Measurements from ENCODE around the gene RIPOR3. TPM values are rescaled to one million over a fixed set of nuclear protein-coding genes. Genes with fewer than 3 reads are reported as not detected.

RIPOR3 gene
- total and polyA plus RNA-seq, 4 donors = 5.6 to 90.3 (median 16.3) TPM

DNA sequence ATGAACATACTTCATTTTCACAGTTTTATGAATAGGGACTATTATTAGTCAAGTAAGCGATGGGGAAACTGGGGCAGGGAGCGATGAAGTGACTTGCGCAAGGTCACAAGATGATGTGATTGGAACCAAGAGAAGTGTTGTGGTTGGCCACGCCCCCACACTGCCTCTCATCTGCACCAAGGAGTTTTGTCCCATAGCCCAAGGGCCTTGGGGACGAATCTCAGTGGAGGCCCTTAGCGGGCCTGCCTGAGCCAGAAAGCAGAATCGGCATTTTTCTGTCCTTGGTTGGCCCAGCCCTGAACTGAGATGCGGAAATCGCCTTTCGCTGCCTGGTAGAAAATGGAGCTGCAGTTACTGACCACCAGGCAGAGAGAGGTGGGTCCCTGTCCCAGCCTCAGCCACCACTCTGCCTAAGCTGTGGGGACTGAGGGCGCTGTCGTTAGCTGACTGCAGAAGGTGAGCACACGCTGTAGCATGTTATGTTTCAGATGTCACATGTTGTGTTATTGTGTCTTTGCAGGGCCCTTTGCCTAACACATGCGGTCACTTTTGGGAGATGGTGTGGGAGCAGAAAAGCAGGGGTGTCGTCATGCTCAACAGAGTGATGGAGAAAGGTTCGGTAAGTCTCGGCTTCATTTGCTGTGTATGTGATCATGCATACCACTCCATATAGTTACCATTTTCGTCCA is 123.3 kb downstream of the RIPOR3 start:
- no peaks in the 10 kb centered on the region for H3K9me3 ChIP-seq (ENCODE audit: control insufficient read depth in 4 of 4, low read length in 3 of 4)
- H3K4me3 ChIP-seq (ENCODE audit: low read depth in 1 of 3, low read length in 3 of 3) = no peak overlapping the region
- WGBS = 95% methylated on average over 18 of the region's 18 CpGs
- H3K9ac ChIP-seq (ENCODE audit: low read depth in 1 of 2, low read length in 2 of 2) = no peak overlapping the region
- no peak overlapping the region for H3K27ac ChIP-seq (ENCODE audit: low read depth in 1 of 2, low read length in 2 of 2)
- peaks cover 4 to 13% (median 10%) of the 10 kb centered on the region in 4 donors for H3K4me1 ChIP-seq (ENCODE audit: control insufficient read depth in 4 of 4, insufficient read depth in 4 of 4, low read length in 3 of 4)
- H3K27me3 ChIP-seq (ENCODE audit: control insufficient read depth in 4 of 4, insufficient read depth in 4 of 4, low read length in 3 of 4) = no peaks in the 10 kb centered on the region
- TF ChIP-seq YY1 (IDR thresholded peaks at IDR 0.05) (no peak), HNF4G (IDR thresholded peaks at IDR 0.05) (no peak), GABPA (IDR thresholded peaks at IDR 0.05 in 1 of 2, conservative IDR thresholded peaks at IDR 0.05 in 1 of 2) (no peak), NR2F2 (IDR thresholded peaks at IDR 0.05) (no peak), ZBTB33 (IDR thresholded peaks at IDR 0.05) (no peak), FOXA1 (IDR thresholded peaks at IDR 0.05) (no peak), TAF1 (conservative IDR thresholded peaks at IDR 0.05) (no peak), JUND (IDR thresholded peaks at IDR 0.05) (no peak), RXRA (IDR thresholded peaks at IDR 0.05) (no peak), EGR1 (IDR thresholded peaks at IDR 0.05; ENCODE audit: low read depth in 2 of 2) (no peak), FOXA2 (IDR thresholded peaks at IDR 0.05) (no peak), SP1 (IDR thresholded peaks at IDR 0.05) (no peak), MAX (IDR thresholded peaks at IDR 0.05) (no peak)
- TF ChIP-seq, protein P1, sequence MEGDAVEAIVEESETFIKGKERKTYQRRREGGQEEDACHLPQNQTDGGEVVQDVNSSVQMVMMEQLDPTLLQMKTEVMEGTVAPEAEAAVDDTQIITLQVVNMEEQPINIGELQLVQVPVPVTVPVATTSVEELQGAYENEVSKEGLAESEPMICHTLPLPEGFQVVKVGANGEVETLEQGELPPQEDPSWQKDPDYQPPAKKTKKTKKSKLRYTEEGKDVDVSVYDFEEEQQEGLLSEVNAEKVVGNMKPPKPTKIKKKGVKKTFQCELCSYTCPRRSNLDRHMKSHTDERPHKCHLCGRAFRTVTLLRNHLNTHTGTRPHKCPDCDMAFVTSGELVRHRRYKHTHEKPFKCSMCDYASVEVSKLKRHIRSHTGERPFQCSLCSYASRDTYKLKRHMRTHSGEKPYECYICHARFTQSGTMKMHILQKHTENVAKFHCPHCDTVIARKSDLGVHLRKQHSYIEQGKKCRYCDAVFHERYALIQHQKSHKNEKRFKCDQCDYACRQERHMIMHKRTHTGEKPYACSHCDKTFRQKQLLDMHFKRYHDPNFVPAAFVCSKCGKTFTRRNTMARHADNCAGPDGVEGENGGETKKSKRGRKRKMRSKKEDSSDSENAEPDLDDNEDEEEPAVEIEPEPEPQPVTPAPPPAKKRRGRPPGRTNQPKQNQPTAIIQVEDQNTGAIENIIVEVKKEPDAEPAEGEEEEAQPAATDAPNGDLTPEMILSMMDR (IDR thresholded peaks at IDR 0.05; ENCODE audit: low read depth, low read length, missing input control) = no peak
- TF ChIP-seq, protein P2, sequence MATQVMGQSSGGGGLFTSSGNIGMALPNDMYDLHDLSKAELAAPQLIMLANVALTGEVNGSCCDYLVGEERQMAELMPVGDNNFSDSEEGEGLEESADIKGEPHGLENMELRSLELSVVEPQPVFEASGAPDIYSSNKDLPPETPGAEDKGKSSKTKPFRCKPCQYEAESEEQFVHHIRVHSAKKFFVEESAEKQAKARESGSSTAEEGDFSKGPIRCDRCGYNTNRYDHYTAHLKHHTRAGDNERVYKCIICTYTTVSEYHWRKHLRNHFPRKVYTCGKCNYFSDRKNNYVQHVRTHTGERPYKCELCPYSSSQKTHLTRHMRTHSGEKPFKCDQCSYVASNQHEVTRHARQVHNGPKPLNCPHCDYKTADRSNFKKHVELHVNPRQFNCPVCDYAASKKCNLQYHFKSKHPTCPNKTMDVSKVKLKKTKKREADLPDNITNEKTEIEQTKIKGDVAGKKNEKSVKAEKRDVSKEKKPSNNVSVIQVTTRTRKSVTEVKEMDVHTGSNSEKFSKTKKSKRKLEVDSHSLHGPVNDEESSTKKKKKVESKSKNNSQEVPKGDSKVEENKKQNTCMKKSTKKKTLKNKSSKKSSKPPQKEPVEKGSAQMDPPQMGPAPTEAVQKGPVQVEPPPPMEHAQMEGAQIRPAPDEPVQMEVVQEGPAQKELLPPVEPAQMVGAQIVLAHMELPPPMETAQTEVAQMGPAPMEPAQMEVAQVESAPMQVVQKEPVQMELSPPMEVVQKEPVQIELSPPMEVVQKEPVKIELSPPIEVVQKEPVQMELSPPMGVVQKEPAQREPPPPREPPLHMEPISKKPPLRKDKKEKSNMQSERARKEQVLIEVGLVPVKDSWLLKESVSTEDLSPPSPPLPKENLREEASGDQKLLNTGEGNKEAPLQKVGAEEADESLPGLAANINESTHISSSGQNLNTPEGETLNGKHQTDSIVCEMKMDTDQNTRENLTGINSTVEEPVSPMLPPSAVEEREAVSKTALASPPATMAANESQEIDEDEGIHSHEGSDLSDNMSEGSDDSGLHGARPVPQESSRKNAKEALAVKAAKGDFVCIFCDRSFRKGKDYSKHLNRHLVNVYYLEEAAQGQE (IDR thresholded peaks at IDR 0.05) = no peak
- DNase-seq (ENCODE audit: low spot score) = no peak
- H3K36me3 ChIP-seq (ENCODE audit: control insufficient read depth in 4 of 4, insufficient read depth in 3 of 4, low read depth in 1 of 4, low read length in 3 of 4) = peaks cover 4 to 19% (median 16%) of the 10 kb centered on the region in 4 donors

DNA sequence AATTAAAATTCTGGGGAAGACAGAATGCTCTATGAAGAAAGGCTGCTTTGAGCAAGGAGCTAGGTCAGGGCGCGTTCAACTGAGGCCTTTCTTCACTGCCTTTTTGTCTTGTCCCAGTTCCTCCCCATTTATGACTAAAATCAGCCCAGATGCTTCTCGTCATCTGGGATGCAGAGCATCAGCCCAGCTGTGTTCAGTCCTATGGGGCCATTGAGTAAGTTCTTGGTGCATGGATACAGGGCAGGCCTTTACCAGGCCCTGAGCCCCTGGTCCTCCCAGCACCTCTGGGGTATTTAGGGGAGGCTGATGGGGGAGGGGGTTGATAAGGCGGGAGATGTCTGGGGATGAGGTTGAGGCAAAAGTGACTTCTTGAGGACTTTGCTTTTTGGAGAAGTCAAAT is 125.5 kb downstream of the RIPOR3 start:
- Histone ChIP-seq H3K4me3 (ENCODE audit: low read depth in 1 of 3, low read length in 3 of 3) (no peak overlapping the region), H3K9me3 (ENCODE audit: control insufficient read depth in 4 of 4, low read length in 3 of 4) (no peaks in the 10 kb centered on the region), H3K27me3 (ENCODE audit: control insufficient read depth in 4 of 4, insufficient read depth in 4 of 4, low read length in 3 of 4) (no peaks in the 10 kb centered on the region), H3K36me3 (ENCODE audit: control insufficient read depth in 4 of 4, insufficient read depth in 3 of 4, low read depth in 1 of 4, low read length in 3 of 4) (peaks cover 7 to 29% (median 17%) of the 10 kb centered on the region in 4 donors), H3K9ac (ENCODE audit: low read depth in 1 of 2, low read length in 2 of 2) (no peak overlapping the region), H3K4me1 (ENCODE audit: control insufficient read depth in 4 of 4, insufficient read depth in 4 of 4, low read length in 3 of 4) (peaks cover 0 to 7% (median 4%) of the 10 kb centered on the region in 4 donors), H3K27ac (ENCODE audit: low read depth in 1 of 2, low read length in 2 of 2) (no peak overlapping the region)
- TF ChIP-seq GABPA (IDR thresholded peaks at IDR 0.05 in 1 of 2, conservative IDR thresholded peaks at IDR 0.05 in 1 of 2) = no peak
- TF ChIP-seq JUND (IDR thresholded peaks at IDR 0.05) = no peak
- TF ChIP-seq, protein P2 (IDR thresholded peaks at IDR 0.05) = no peak
- TF ChIP-seq FOXA2 (IDR thresholded peaks at IDR 0.05) = no peak
- no peak for TF ChIP-seq FOXA1 (IDR thresholded peaks at IDR 0.05)
- TF ChIP-seq, protein P3, sequence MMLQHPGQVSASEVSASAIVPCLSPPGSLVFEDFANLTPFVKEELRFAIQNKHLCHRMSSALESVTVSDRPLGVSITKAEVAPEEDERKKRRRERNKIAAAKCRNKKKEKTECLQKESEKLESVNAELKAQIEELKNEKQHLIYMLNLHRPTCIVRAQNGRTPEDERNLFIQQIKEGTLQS (IDR thresholded peaks at IDR 0.05) = no peak
- no peak for TF ChIP-seq RXRA (IDR thresholded peaks at IDR 0.05)
- TF ChIP-seq SP1 (IDR thresholded peaks at IDR 0.05) = no peak
- no peak for TF ChIP-seq NR2F2 (IDR thresholded peaks at IDR 0.05)
- no peak for TF ChIP-seq HNF4G (IDR thresholded peaks at IDR 0.05)
- TF ChIP-seq YY1 (IDR thresholded peaks at IDR 0.05) = no peak
- no peak for TF ChIP-seq TAF1 (conservative IDR thresholded peaks at IDR 0.05)
- TF ChIP-seq RAD21 (IDR thresholded peaks at IDR 0.05) = no peak
- no peak for TF ChIP-seq EGR1 (IDR thresholded peaks at IDR 0.05; ENCODE audit: low read depth in 2 of 2)
- no peak for TF ChIP-seq HNF4A (conservative IDR thresholded peaks at IDR 0.05)
- WGBS = 96% methylated on average over 4 of the region's 4 CpGs
- no peak for DNase-seq (ENCODE audit: low spot score)

All from liver (tissue), 9 donors.